SKM-1 treated with dmso at 0.1 percent for 144 hours (cell line): Measurements from ENCODE around the gene LAMC2.
"Not testable (repeated sequence)": the region's sequence is repeated elsewhere in the genome, so short reads cannot be mapped to it uniquely, and the experiment has no call there.

Experiments
- DNase-seq: peaks from one replicate; lab custom pipeline; 2025; ENCODE audit not compliant: unreplicated experiment; lab: John Stamatoyannopoulos, UW

Gene LAMC2

DNA sequence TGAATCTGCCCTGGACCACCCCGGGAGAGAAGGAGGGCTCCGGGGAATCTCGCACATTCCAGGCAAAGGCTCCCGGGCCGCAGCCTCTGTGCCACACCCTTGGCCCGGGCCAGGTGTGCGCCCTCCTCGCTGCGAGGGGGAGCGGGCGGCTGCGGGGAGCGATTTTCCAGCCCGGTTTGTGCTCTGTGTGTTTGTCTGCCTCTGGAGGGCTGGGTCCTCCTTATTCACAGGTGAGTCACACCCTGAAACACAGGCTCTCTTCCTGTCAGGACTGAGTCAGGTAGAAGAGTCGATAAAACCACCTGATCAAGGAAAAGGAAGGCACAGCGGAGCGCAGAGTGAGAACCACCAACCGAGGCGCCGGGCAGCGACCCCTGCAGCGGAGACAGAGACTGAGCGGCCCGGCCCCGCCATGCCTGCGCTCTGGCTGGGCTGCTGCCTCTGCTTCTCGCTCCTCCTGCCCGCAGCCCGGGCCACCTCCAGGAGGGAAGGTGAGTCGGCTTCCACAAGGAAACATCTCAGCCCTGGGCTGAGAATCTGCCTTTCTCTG, at the start of gene LAMC2:
TSS of gene LAMC2 (plus strand) at position 324 of the 550 bp plus-strand sequence. CDS start at position 413, 89 bp downstream.
- DNase-seq, result no peak

DNA sequence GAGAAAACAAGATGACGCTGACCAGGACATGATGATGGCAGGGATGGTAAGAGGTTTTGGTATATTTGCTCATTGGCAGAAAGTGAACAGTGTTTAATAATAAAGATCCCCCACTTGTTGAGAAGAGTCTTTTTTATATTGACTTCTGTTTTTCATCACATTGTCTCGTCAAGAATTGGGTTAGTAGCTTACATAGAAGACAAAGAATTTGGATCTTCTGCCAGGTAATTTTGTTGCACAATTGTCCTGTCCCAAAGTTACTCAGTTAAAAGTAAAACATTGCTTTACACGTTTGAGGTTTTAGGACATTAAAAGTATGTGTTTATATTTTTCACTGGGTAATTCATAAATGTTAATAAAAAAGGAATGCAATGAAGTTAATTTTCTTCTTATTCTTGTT, 48.3 kb upstream of the LAMC2 start:
- no peak for DNase-seq

GRCh38 chr1:183138301-183138700, 47.8 kb upstream of the LAMC2 start:
- DNase-seq, result no peak

GRCh38 chr1:183139281-183139942, 46.7 kb upstream of the LAMC2 start:
- no peak for DNase-seq

GRCh38 chr1:183140633-183141032, 45.4 kb upstream of the LAMC2 start:
- DNase-seq, result no peak

GRCh38 chr1:183142171-183142570, 43.9 kb upstream of the LAMC2 start:
- DNase-seq, result no peak

GRCh38 chr1:183143576-183144315, 42.3 kb upstream of the LAMC2 start:
- no peak for DNase-seq

DNA sequence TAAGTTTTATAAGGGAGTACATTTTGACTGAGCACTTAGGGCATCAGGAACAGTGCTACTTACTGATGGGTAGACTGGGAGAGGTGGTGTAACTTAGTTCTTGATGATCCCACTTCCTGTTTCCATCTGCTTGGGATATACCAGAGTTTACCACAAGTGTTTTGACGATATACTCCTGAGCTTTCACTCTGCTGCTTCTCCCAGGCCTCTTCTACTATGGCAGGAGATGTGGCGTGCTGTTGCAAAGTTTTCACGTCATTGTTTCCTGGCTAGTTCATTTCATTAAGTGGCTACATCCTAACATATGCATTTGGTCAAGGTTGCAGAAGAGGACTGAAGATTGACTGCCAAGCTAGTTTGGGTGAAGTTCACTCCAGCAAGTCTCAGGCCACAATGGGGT, 41.3 kb upstream of the LAMC2 start:
- DNase-seq, result peak; percentile 63

- no peak for DNase-seq
Measured at GRCh38 chr1:183147735-183148134, 38.3 kb upstream of the LAMC2 start.

DNA sequence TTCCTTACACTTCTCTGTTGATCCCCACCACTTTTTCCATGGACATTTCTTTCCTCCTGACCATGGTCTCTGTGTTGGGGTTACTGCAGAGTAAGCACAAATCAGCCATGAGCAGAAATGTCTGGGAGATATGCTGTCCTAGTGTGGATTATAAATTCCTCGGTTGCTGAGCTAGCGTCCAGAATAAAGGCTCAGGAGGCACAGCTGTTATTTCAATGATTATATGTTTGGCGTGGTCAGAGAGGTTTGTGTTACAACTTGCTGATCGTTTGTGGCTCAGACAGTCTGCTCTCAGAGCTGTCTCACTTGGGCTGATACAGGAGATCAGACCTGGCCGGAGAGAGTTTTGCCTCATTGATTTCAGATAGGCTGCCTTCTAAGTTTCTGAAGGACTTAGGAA, 37.5 kb upstream of the LAMC2 start:
- DNase-seq, result no peak

GRCh38 chr1:183149273-183149672, 36.8 kb upstream of the LAMC2 start:
- DNase-seq, result no peak

DNA sequence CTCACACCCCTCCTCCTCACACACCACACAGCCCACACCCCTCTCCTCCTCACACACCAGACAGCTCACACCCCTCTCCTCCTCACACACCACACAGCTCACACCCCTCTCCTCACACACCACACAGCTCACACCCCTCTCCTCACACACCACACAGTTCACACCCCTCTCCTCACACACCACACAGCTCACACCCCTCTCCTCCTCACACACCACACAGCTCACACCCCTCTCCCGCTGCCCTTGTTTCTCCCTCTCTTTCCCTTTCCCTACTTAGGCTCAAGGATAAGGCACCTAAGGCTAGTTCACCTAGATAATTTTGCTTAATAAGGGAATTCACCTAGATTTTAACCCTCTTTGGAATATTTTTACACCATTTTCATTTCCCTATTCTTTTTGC, 36.0 kb upstream of the LAMC2 start:
- not testable (repeated sequence) for DNase-seq

GRCh38 chr1:183150445-183150844, 35.6 kb upstream of the LAMC2 start:
- DNase-seq, result no peak

DNA sequence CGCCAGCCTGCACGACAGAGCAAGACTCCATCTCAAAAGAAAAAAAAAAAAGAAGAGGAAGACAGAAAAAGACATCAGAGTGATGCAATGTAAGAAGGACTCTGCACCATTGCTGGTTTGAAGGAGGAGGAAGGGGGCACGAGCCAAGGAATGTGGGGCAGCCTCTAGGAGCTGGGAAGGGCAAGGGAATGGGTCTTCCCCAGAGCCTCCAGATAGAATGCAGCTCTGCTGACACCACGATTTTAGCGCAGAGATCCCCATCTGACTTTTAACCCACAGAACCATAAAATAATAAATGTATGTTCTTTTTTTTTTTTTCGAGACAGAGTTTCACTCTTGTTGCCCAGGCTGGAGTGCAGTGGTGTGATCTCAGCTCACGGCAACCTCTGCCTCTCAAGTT, 33.9 kb upstream of the LAMC2 start:
- DNase-seq, result no peak

- no peak for DNase-seq
Measured at GRCh38 chr1:183155939-183156338, 30.1 kb upstream of the LAMC2 start.

- DNase-seq, result no peak
Measured at GRCh38 chr1:183159960-183160359, 26.1 kb upstream of the LAMC2 start.

DNA sequence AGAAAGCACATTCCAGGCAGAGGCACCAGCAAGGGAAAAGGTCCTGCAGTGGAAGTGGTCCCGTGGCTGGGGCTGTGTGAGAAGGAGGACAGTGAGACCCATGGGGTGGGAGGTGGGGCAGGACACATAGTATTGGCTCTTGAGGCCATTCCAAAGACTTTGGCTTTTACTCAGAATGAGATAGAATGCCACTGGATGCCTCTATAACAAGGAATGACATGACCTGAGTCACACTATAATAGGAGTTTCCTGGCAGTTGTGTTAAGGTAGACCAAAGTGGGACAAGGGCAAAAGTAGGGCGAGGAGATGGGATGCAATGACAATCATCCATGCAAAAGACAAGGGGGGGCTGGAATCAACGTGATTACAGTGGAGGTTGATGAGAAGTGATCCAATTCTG, 24.7 kb upstream of the LAMC2 start:
- DNase-seq, result no peak

DNA sequence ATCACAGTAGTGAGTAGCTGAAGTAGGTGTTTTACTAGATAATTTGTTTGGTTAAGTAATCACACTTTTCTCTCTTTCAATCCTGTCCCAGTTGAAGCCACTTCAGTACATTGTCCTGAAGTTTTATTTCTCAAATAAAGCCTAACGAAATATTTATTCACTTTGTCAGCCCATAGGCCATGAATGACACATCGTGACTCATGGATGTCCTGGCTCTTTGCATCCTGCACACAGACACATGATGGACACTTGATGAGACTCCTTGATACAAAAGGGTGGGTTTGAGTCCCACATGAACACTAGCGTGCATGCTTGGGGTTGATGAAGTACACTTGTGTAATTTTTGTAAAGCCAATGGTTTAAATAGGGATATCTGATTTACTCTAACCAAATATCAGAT, 22.7 kb upstream of the LAMC2 start:
- DNase-seq, result no peak

GRCh38 chr1:183164340-183164739, 21.7 kb upstream of the LAMC2 start:
- DNase-seq, result no peak

GRCh38 chr1:183164963-183165362, 21.1 kb upstream of the LAMC2 start:
- no peak for DNase-seq

- DNase-seq, result no peak
Measured at GRCh38 chr1:183165456-183165855, 20.6 kb upstream of the LAMC2 start.

GRCh38 chr1:183166454-183166853, 19.6 kb upstream of the LAMC2 start:
- no peak for DNase-seq
